OCI-LY7 (cell line): Measurements from ENCODE around the gene FRMD5. TPM values are rescaled to one million over a fixed set of nuclear protein-coding genes. Genes with fewer than 3 reads are reported as not detected.

Source experiments
- BruUV-seq: library from RNA; stranded (reverse); fragments of 400-500 nt; replicated peaks from 2 replicates; lab custom pipeline; 2021; lab: Mats Ljungman, UMichigan
- CTCF ChIA-PET: fragments of 300-600 bp; sonication (Branson Sonifier 250); formaldehyde crosslinking; loops from one replicate; lab custom pipeline; 2022; ENCODE audit warnings: antibody characterized with exemption; ENCODE audit not compliant: unreplicated experiment; lab: Charles Lee
- POLR2A ChIA-PET: fragments of 300-600 bp; sonication (Branson Sonifier 250); formaldehyde crosslinking; loops from one replicate; lab custom pipeline; 2022; ENCODE audit warnings: antibody characterized with exemption; lab: Charles Lee
- DNase-seq: peaks from one replicate; pipeline ENCODE4 v3.0.0-alpha.2; 2015; ENCODE audit warnings: low spot score
- H2AFZ ChIP-seq: fragments of 200-600 bp; sonication (generic), shearing (Covaris generic); 2 replicates; pipeline ENCODE4 v1.6.1; 2014; ENCODE audit warnings: mild to moderate bottlenecking, antibody characterized with exemption, low read length, moderate library complexity
- H3K27ac ChIP-seq: fragments of 200-600 bp; sonication (generic); 2 replicates; pipeline ENCODE4 v1.5.1; 2014; ENCODE audit warnings: mixed run types, low read depth, mild to moderate bottlenecking, moderate library complexity, low read length, inconsistent platforms; ENCODE audit not compliant: poor library complexity, severe bottlenecking
- H3K36me3 ChIP-seq: fragments of 200-600 bp; sonication (generic); 2 replicates; pipeline ENCODE4 v1.6.1; 2014; ENCODE audit warnings: mild to moderate bottlenecking, antibody characterized with exemption, low read length, moderate library complexity, mixed read lengths; ENCODE audit not compliant: insufficient read depth
- H3K4me1 ChIP-seq: fragments of 200-600 bp; sonication (generic); 2 replicates; pipeline ENCODE4 v1.5.1; 2014; ENCODE audit warnings: mild to moderate bottlenecking, low read length; ENCODE audit not compliant: insufficient read depth, poor library complexity, severe bottlenecking
- H3K4me2 ChIP-seq: fragments of 200-600 bp; sonication (generic); 2 replicates; pipeline ENCODE4 v1.6.1; 2014; ENCODE audit warnings: mild to moderate bottlenecking, low read length
- H3K4me3 ChIP-seq: fragments of 200-600 bp; sonication (generic); 2 replicates; pipeline ENCODE4 v1.5.1; 2014; ENCODE audit warnings: mild to moderate bottlenecking, low read depth, low read length; ENCODE audit not compliant: poor library complexity, severe bottlenecking
- H3K79me2 ChIP-seq: fragments of 200-600 bp; sonication (generic); 2 replicates; pipeline ENCODE4 v1.6.1; 2016; ENCODE audit warnings: low read depth, mild to moderate bottlenecking, low read length, moderate library complexity, mixed read lengths; ENCODE audit not compliant: insufficient read depth
- H3K9me2 ChIP-seq: fragments of 200-600 bp; sonication (generic); 2 replicates; pipeline ENCODE4 v1.6.1; 2016; ENCODE audit warnings: mild to moderate bottlenecking, low read length, mixed read lengths; ENCODE audit not compliant: insufficient read depth
- H3K9me3 ChIP-seq: fragments of 200-600 bp; sonication (generic); 2 replicates; pipeline ENCODE4 v1.6.1; 2014; ENCODE audit warnings: mild to moderate bottlenecking, mixed run types, low read length, mixed read lengths
- H4K20me1 ChIP-seq: fragments of 200-600 bp; sonication (generic); 2 replicates; pipeline ENCODE4 v1.6.1; 2014; ENCODE audit warnings: mild to moderate bottlenecking, antibody characterized with exemption, low read length, moderate library complexity, mixed read lengths; ENCODE audit not compliant: insufficient read depth
- CTCF ChIP-seq: fragments of 200-600 bp; sonication (generic); conservative IDR thresholded peaks from 2 replicates; pipeline ENCODE4 v1.5.1; 2014; ENCODE audit warnings: mild to moderate bottlenecking, antibody characterized with exemption, low read length, moderate library complexity, mixed read lengths
- EZH2phosphoT487 ChIP-seq: fragments of 200-600 bp; sonication (generic); IDR thresholded peaks from 2 replicates; pipeline ENCODE4 v1.6.1; 2018; ENCODE audit warnings: low read depth, borderline replicate concordance, mild to moderate bottlenecking, mixed run types, antibody characterized with exemption, low read length, moderate library complexity, mixed read lengths
- intact Hi-C: fragments of 100-400 bp; cut with micrococcal nuclease; formaldehyde crosslinking; loops from one replicate; pipeline ENCODE4 v1.10.0; 2022; ENCODE audit not compliant: unreplicated experiment
- total RNA-seq, 2 experiments: library from RNA; depleted of rRNA in 1 of 2; stranded (reverse); fragments of >200 nt in 1 of 2; shearing (Covaris generic) in 1 of 2; gene quantifications; 2 replicates each; pipeline ENCODE4 v1.2.3, GENCODE V29; 2014 to 2022

Gene FRMD5
- total RNA-seq, 2 experiments from 2014 or later = not detected

GRCh38 chr15:43901495-43901894 is 293.6 kb downstream of the FRMD5 start:
- CTCF ChIA-PET = no interaction called here
- TF ChIP-seq EZH2phosphoT487 (no peak), CTCF (no peak)
- no peaks in the 10 kb centered on the region for H3K79me2 ChIP-seq
- no peaks in the 10 kb centered on the region for H3K9me3 ChIP-seq
- no peak overlapping the region for H3K4me2 ChIP-seq
- peaks cover 3% of the 10 kb centered on the region for H3K4me1 ChIP-seq
- H3K9me2 ChIP-seq = no peaks in the 10 kb centered on the region
- H3K27ac ChIP-seq = no peak overlapping the region
- H2AFZ ChIP-seq = no peak overlapping the region
- intact Hi-C loops = loop anchor here (5.0 kb wide), 1 partner anchor 316 kb away; no protein-coding TSS in a partner anchor
- no peak for DNase-seq
- POLR2A ChIA-PET = no interaction called here
- H4K20me1 ChIP-seq = no peaks in the 10 kb centered on the region
- no TSS peak for BruUV-seq
- H3K36me3 ChIP-seq = 0 out of 2 replicates have a peak, but pooled peaks cover 4% of the 10 kb centered on the region
- no peak overlapping the region for H3K4me3 ChIP-seq

GRCh38 chr15:43900996-43901395 is 294.1 kb downstream of the FRMD5 start:
- Histone ChIP-seq H3K36me3 (peaks cover 4% of the 10 kb centered on the region; the same call in 1 of the 2 replicates), H3K4me1 (peaks cover 3% of the 10 kb centered on the region), H3K79me2 (no peaks in the 10 kb centered on the region), H2AFZ (no peak overlapping the region), H3K4me2 (no peak overlapping the region), H3K4me3 (no peak overlapping the region), H3K9me2 (no peaks in the 10 kb centered on the region), H3K9me3 (no peaks in the 10 kb centered on the region), H3K27ac (no peak overlapping the region), H4K20me1 (no peaks in the 10 kb centered on the region)
- DNase-seq = no peak
- no peak for TF ChIP-seq EZH2phosphoT487
- no peak for TF ChIP-seq CTCF
- BruUV-seq = no TSS peak
- POLR2A ChIA-PET = interaction anchor here (0.6 kb wide), 1 partner anchor 419 kb away, joined by 3 read pairs; no protein-coding TSS in a partner anchor
- CTCF ChIA-PET = no interaction called here
- intact Hi-C loops = loop anchor here (5.0 kb wide), 1 partner anchor 316 kb away; no protein-coding TSS in a partner anchor

GRCh38 chr15:43899928-43900327 is 295.1 kb downstream of the FRMD5 start:
- Histone ChIP-seq H3K79me2 (no peaks in the 10 kb centered on the region), H4K20me1 (no peaks in the 10 kb centered on the region), H3K4me2 (no peak overlapping the region), H3K4me3 (no peak overlapping the region), H3K9me3 (no peaks in the 10 kb centered on the region), H3K27ac (no peak overlapping the region), H3K9me2 (no peaks in the 10 kb centered on the region), H3K36me3 (peaks cover 4% of the 10 kb centered on the region; the same call in 1 of the 2 replicates), H3K4me1 (peaks cover 3% of the 10 kb centered on the region), H2AFZ (no peak overlapping the region)
- CTCF ChIA-PET = no interaction called here
- intact Hi-C loops = loop anchor here (5.0 kb wide), 1 partner anchor 317 kb away; no protein-coding TSS in a partner anchor
- TF ChIP-seq CTCF = no peak
- no peak for TF ChIP-seq EZH2phosphoT487
- no peak for DNase-seq
- no TSS peak for BruUV-seq
- POLR2A ChIA-PET = no interaction called here
